OCI-LY3 (cell line): ENCODE measurements around the gene COBL.

ENCODE experiments used
- H2AFZ ChIP-seq: fragments of 200-600, 300-600 bp; shearing (Covaris generic); 2 replicates; pipeline ENCODE4 v1.6.0; 2014; ENCODE audit warnings: antibody characterized with exemption, low read depth, low read length
- H3K27ac ChIP-seq: fragments of 200-600, 300-600 bp; sonication (generic); 2 replicates; pipeline ENCODE4 v1.5.1; 2014; ENCODE audit warnings: mild to moderate bottlenecking, low read length, moderate library complexity, mixed read lengths
- H3K27me3 ChIP-seq: fragments of 200-600, 300-600 bp; sonication (generic); 2 replicates; pipeline ENCODE4 v1.6.1; 2014; ENCODE audit warnings: low read depth, low read length, mixed read lengths
- H3K36me3 ChIP-seq: fragments of 200-600, 300-600 bp; sonication (generic); replicated peaks from 2 replicates; pipeline ENCODE3; 2014; ENCODE audit warnings: low read depth, low read length, mixed read lengths
- H3K4me1 ChIP-seq: fragments of 300-600, 200-600 bp; sonication (generic); 2 replicates; pipeline ENCODE4 v1.6.1; 2014; ENCODE audit warnings: low read length, mixed read lengths
- H3K4me2 ChIP-seq: fragments of 200-600, 300-600 bp; sonication (generic); 2 replicates; pipeline ENCODE4 v1.6.1; 2014; ENCODE audit warnings: low read length, mixed read lengths
- H3K4me3 ChIP-seq: fragments of 300-600, 200-600 bp; sonication (generic); 2 replicates; pipeline ENCODE4 v1.5.1; 2014; ENCODE audit warnings: antibody characterized with exemption, mild to moderate bottlenecking, low read length, moderate library complexity
- H3K79me2 ChIP-seq: fragments of 300-600, 200-600 bp; shearing (Covaris generic); 2 replicates; pipeline ENCODE4 v1.6.1; 2014; ENCODE audit warnings: mild to moderate bottlenecking, low read length, mixed read lengths
- H3K9ac ChIP-seq: fragments of 300-600, 200-600 bp; shearing (Covaris generic); 2 replicates; pipeline ENCODE4 v1.6.0; 2014; ENCODE audit warnings: mild to moderate bottlenecking, low read length, moderate library complexity
- H3K9me3 ChIP-seq: fragments of 200-600, 300-600 bp; shearing (Covaris generic); 2 replicates; pipeline ENCODE4 v1.6.1; 2014; ENCODE audit warnings: low read length, mixed read lengths; ENCODE audit not compliant: insufficient read depth
- H4K20me1 ChIP-seq: fragments of 200-600, 300-600 bp; sonication (generic); 2 replicates; pipeline ENCODE4 v1.6.1; 2016; ENCODE audit warnings: low read length, mixed read lengths; ENCODE audit not compliant: insufficient read depth
- CTCF ChIP-seq: fragments of 200-600, 300-600 bp; sonication (generic); IDR thresholded peaks from 2 replicates; pipeline ENCODE4 v1.5.1; 2014; ENCODE audit warnings: antibody characterized with exemption, low read length, low read depth
- EZH2phosphoT487 ChIP-seq: fragments of 200-600 bp; shearing (Covaris generic); IDR thresholded peaks from 2 replicates; pipeline ENCODE4 v1.6.1; 2018; ENCODE audit warnings: antibody characterized with exemption, mixed run types, low read depth

Gene COBL

GRCh38 chr7:50970092-50970491 lies 346.5 kb downstream of the COBL start:
- Histone ChIP-seq H3K4me2 (no peak overlapping the region), H3K27ac (no peak overlapping the region), H3K36me3 (no peaks in the 10 kb centered on the region), H4K20me1 (no peaks in the 10 kb centered on the region), H3K9me3 (no peaks in the 10 kb centered on the region), H2AFZ (no peak overlapping the region), H3K4me3 (no peak overlapping the region), H3K27me3 (no peaks in the 10 kb centered on the region), H3K79me2 (no peaks in the 10 kb centered on the region), H3K9ac (no peak overlapping the region), H3K4me1 (no peaks in the 10 kb centered on the region)
- TF ChIP-seq CTCF (no peak), EZH2phosphoT487 (no peak)
